ENCODE measurements around the gene BEAN1. TPM values are rescaled to one million over a fixed set of nuclear protein-coding genes. Genes with fewer than 3 reads are reported as not detected.
"Not testable (repeated sequence)": the region's sequence is repeated elsewhere in the genome, so short reads cannot be mapped to it uniquely, and the experiment has no call there.

Gene BEAN1
- polyA plus RNA-seq, 1 donor from 2014 or later, result 0.16 TPM

- Histone ChIP-seq H3K9me2 (ENCODE audit: insufficient read depth, low read length) (no peaks in the 10 kb centered on the region), H3K27ac (ENCODE audit: low read length) (no peak overlapping the region), H3F3A (ENCODE audit: insufficient read depth, low read length, poor library complexity, severe bottlenecking) (no peaks in the 10 kb centered on the region), H3K4me2 (ENCODE audit: low read length) (no peak overlapping the region), H3K27me3 (ENCODE audit: insufficient read depth, low read depth, low read length) (no peaks in the 10 kb centered on the region), H2AFZ (ENCODE audit: low read depth, low read length) (no peak overlapping the region), H3K4me3 (ENCODE audit: low read length) (no peak overlapping the region), H3K36me3 (ENCODE audit: insufficient read depth, low read length) (no peaks in the 10 kb centered on the region), H3K9me3 (ENCODE audit: low read length) (no peaks in the 10 kb centered on the region), H3K9ac (ENCODE audit: low read length) (no peak overlapping the region), H3K79me2 (replicated peaks; ENCODE audit: insufficient read depth, low read length) (no peaks in the 10 kb centered on the region), H4K20me1 (ENCODE audit: insufficient read depth) (no peaks in the 10 kb centered on the region)
- TF ChIP-seq MXI1 (conservative IDR thresholded peaks at IDR 0.05; ENCODE audit: poor library complexity, severe bottlenecking) (no peak), EP300 (conservative IDR thresholded peaks at IDR 0.05; ENCODE audit: poor library complexity, severe bottlenecking) (no peak), RAD21 (conservative IDR thresholded peaks at IDR 0.05) (no peak), POLR2AphosphoS5 (IDR thresholded peaks at IDR 0.05) (no peak)
Observed at GRCh38 chr16:66462912-66463311, 35.8 kb downstream of the BEAN1 start.

GRCh38 chr16:66465946-66466345 is 38.9 kb downstream of the BEAN1 start:
- H3K4me2 ChIP-seq (ENCODE audit: low read length); H3K9me2 ChIP-seq (ENCODE audit: insufficient read depth, low read length); H3K9me3 ChIP-seq (ENCODE audit: low read length); H3K79me2 ChIP-seq (replicated peaks; ENCODE audit: insufficient read depth, low read length); H3F3A ChIP-seq (ENCODE audit: insufficient read depth, low read length, poor library complexity, severe bottlenecking); H3K9ac ChIP-seq (ENCODE audit: low read length); H4K20me1 ChIP-seq (ENCODE audit: insufficient read depth); H3K27ac ChIP-seq (ENCODE audit: low read length); H3K36me3 ChIP-seq (ENCODE audit: insufficient read depth, low read length); H3K27me3 ChIP-seq (ENCODE audit: insufficient read depth, low read depth, low read length); H3K4me3 ChIP-seq (ENCODE audit: low read length); H2AFZ ChIP-seq (ENCODE audit: low read depth, low read length): not testable (repeated sequence)

GRCh38 chr16:66466636-66467035 is 39.5 kb downstream of the BEAN1 start:
- not testable (repeated sequence) for H3K36me3 ChIP-seq (ENCODE audit: insufficient read depth, low read length); H2AFZ ChIP-seq (ENCODE audit: low read depth, low read length); H3K27ac ChIP-seq (ENCODE audit: low read length); H3K4me3 ChIP-seq (ENCODE audit: low read length); H3K4me2 ChIP-seq (ENCODE audit: low read length); H3K27me3 ChIP-seq (ENCODE audit: insufficient read depth, low read depth, low read length); H3K9me3 ChIP-seq (ENCODE audit: low read length); H4K20me1 ChIP-seq (ENCODE audit: insufficient read depth); H3F3A ChIP-seq (ENCODE audit: insufficient read depth, low read length, poor library complexity, severe bottlenecking); H3K9me2 ChIP-seq (ENCODE audit: insufficient read depth, low read length); H3K79me2 ChIP-seq (replicated peaks; ENCODE audit: insufficient read depth, low read length); H3K9ac ChIP-seq (ENCODE audit: low read length)

- TF ChIP-seq REST (IDR thresholded peaks at IDR 0.05; ENCODE audit: borderline replicate concordance) (no peak), SMC3 (conservative IDR thresholded peaks at IDR 0.05; ENCODE audit: poor library complexity) (no peak), TAF1 (IDR thresholded peaks at IDR 0.05; ENCODE audit: low read depth) (no peak), EP300 (conservative IDR thresholded peaks at IDR 0.05; ENCODE audit: poor library complexity, severe bottlenecking) (no peak), EZH2 (IDR thresholded peaks at IDR 0.05; ENCODE audit: borderline replicate concordance, insufficient read depth, low read length, poor library complexity, severe bottlenecking) (no peak), CTCF (IDR thresholded peaks at IDR 0.05; ENCODE audit: poor library complexity, severe bottlenecking) (no peak), POLR2AphosphoS5 (IDR thresholded peaks at IDR 0.05) (no peak), MXI1 (conservative IDR thresholded peaks at IDR 0.05; ENCODE audit: poor library complexity, severe bottlenecking) (no peak), RAD21 (conservative IDR thresholded peaks at IDR 0.05) (no peak)
- H3K36me3 ChIP-seq (ENCODE audit: insufficient read depth, low read length), result no peaks in the 10 kb centered on the region
- no peaks in the 10 kb centered on the region for H3K27me3 ChIP-seq (ENCODE audit: insufficient read depth, low read depth, low read length)
- H4K20me1 ChIP-seq (ENCODE audit: insufficient read depth), result no peaks in the 10 kb centered on the region
- H3K9ac ChIP-seq (ENCODE audit: low read length), result no peak overlapping the region
- no peaks in the 10 kb centered on the region for H3K79me2 ChIP-seq (replicated peaks; ENCODE audit: insufficient read depth, low read length)
- H3K9me3 ChIP-seq (ENCODE audit: low read length), result no peaks in the 10 kb centered on the region
- H3F3A ChIP-seq (ENCODE audit: insufficient read depth, low read length, poor library complexity, severe bottlenecking), result no peaks in the 10 kb centered on the region
- no peak overlapping the region for H2AFZ ChIP-seq (ENCODE audit: low read depth, low read length)
- H3K4me3 ChIP-seq (ENCODE audit: low read length), result no peak overlapping the region
- H3K9me2 ChIP-seq (ENCODE audit: insufficient read depth, low read length), result no peaks in the 10 kb centered on the region
- no peak overlapping the region for H3K4me2 ChIP-seq (ENCODE audit: low read length)
- no peak overlapping the region for H3K27ac ChIP-seq (ENCODE audit: low read length)
Observed at GRCh38 chr16:66467611-66468010, 40.5 kb downstream of the BEAN1 start.
